Transverse colon (tissue), 4 donors: ENCODE results near the gene GPSM1. TPM values are rescaled to one million over a fixed set of nuclear protein-coding genes. Genes with fewer than 3 reads are reported as not detected.

Source experiments
- DNase-seq: peaks from one replicate; pipeline ENCODE4 v3.0.0-alpha.2; 2019
- H3K27ac ChIP-seq, 4 donors: fragments of 200-600 bp; sonication (generic); 2 replicates each; pipeline ENCODE4 v1.5.1; 2016 to 2018; ENCODE audit warnings: inconsistent platforms in 4 of 4
- H3K27me3 ChIP-seq: fragments of 200-600 bp; sonication (generic); 2 replicates; pipeline ENCODE4 v1.5.1; 2017; ENCODE audit warnings: inconsistent platforms
- H3K36me3 ChIP-seq, 4 donors: fragments of 200-600 bp; sonication (generic); 2 replicates each; pipeline ENCODE4 v1.5.1; 2017 to 2019; ENCODE audit warnings: inconsistent platforms in 4 of 4
- H3K4me1 ChIP-seq, 4 donors: fragments of 200-600 bp; sonication (generic); 2 replicates each; pipeline ENCODE4 v1.5.1; 2017 to 2020; ENCODE audit warnings: inconsistent platforms in 4 of 4
- H3K4me3 ChIP-seq, 4 donors: fragments of 200-600 bp; sonication (generic); 1 replicate in 1 of 4; 2 replicates in 3 of 4; pipeline versions ENCODE4 v1.5.1 to v1.6.1; 2017 to 2019; ENCODE audit warnings: inconsistent platforms in 4 of 4
- H3K9me3 ChIP-seq, 2 donors: fragments of 200-600 bp; sonication (generic); 2 replicates each; pipeline ENCODE4 v1.5.1; 2017 to 2019; ENCODE audit warnings: inconsistent platforms in 2 of 2
- EP300 ChIP-seq: sonication (generic); formaldehyde crosslinking; IDR thresholded peaks from one replicate; pipeline ENCODE4 v1.6.1; 2017; ENCODE audit warnings: antibody characterized with exemption, low read depth
- POLR2A ChIP-seq: fragments of 450-650 bp; IDR thresholded peaks from one replicate; pipeline ENCODE4 v1.6.1; 2016; ENCODE audit warnings: antibody characterized with exemption, mild to moderate bottlenecking, moderate library complexity
- POLR2AphosphoS5 ChIP-seq, 3 donors: sonication (generic); formaldehyde crosslinking; IDR thresholded peaks; one replicate each; pipeline ENCODE4 v1.6.1; 2016; ENCODE audit warnings: antibody characterized with exemption in 3 of 3
- WGBS, 2 donors: methylation state at CpG; one replicate each; pipeline ENCODE4 v1.1.5; 2018; ENCODE audit warnings: low coverage in 1 of 2; 5-methylcytosine and 5-hydroxymethylcytosine counted together
- in situ Hi-C, 4 donors: fragments of 200-750 bp; cut with MboI; loops; one replicate each; pipeline versions ENCODE4 v1.15.0 to v1.15.1; 2017; ENCODE audit warnings: low sequenced_read_pairs in 3 of 4, low pct_ligation_motif_present in 1 of 4, low pct_unique_long_range_greater_than_20kb in 1 of 4
- intact Hi-C: fragments of 100-400 bp; cut with DNase I; formaldehyde crosslinking; loops from one replicate; pipeline ENCODE4 v1.15.1; 2023; ENCODE audit warnings: low total_unique reads
- total RNA-seq, 4 donors: library from RNA; depleted of rRNA; stranded (reverse); fragments of >200 nt; gene quantifications; one replicate each; pipeline ENCODE4 v1.1.0, GENCODE V29; 2016
- TF ChIP-seq, protein P1 (sequence below), 5 experiments: fragments of 200-600 bp in 3 of 5; fragments of 450-650 bp in 2 of 5; sonication (generic) in 3 of 5; IDR thresholded peaks; 1 replicate in 2 of 5; 2 replicates in 3 of 5; pipeline ENCODE4 v1.5.1; 2016 to 2017; ENCODE audit warnings: antibody characterized with exemption in 5 of 5, inconsistent platforms in 3 of 5, mild to moderate bottlenecking in 2 of 5, moderate library complexity in 1 of 5

The GPSM1 gene
- total RNA-seq, 4 donors from 2014 or later: 2.3 to 8.6 (median 7.0) TPM

DNA sequence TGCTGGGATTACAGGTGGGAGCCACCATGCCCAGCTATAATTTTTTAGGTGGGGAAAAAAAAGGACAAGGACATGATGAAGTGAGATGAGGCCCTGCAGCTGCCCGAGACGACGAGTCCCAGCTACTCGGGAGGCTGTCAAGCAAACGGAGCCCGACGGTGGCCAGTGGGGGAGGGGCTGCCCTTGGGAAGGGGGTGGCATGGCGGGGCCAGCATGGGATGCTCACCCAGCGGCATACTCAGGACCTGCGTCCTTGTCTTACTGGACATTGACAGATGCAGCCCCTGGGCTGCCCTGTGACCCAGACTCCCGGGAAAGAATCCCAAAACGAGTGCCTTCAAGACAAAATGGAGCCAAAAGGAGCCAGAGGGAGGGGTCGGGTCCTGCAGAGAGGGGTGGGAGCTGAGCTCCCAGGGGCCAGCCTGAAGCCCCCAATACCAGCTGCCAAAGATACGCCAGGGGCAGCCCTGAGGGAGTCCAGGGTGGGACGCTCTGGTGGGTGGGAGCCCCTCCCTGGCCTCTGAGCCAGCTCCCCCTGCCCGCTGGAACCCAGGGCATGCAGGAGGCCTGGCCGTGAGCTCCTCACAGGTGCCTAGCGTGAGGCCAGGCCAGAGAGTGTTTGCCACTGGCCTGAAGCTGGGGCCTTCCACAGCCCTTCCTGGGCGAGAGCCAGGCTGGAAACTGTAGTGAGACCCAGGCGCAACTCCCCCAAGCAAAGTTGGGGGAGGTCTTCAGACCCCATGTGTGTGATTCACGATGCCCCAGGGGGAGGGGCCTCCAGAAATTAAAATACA, 39.2 kb upstream of the GPSM1 start:
- Histone ChIP-seq H3K27me3 (peaks cover 37% of the 10 kb centered on the region), H3K4me3 (no peak overlapping the region), H3K4me1 (peaks cover 4 to 7% (median 5%) of the 10 kb centered on the region in 4 donors), H3K9me3 (no peaks in the 10 kb centered on the region), H3K36me3 (no peaks in the 10 kb centered on the region), H3K27ac (no peak overlapping the region)
- WGBS, 2 donors: 55% methylated on average over 18 of the region's 21 CpGs; no CpG with 5 or more reads in 1 of the 2 donors
- no peak for DNase-seq
- in situ Hi-C loops: loop anchor here in 2 of 4 donors (10.0 kb wide), 2 partner anchors 113 to 123 kb away; no protein-coding TSS in a partner anchor
- intact Hi-C loops: loop anchor here (10.0 kb wide), 1 partner anchor 123 kb away; no protein-coding TSS in a partner anchor
- TF ChIP-seq, protein P1, sequence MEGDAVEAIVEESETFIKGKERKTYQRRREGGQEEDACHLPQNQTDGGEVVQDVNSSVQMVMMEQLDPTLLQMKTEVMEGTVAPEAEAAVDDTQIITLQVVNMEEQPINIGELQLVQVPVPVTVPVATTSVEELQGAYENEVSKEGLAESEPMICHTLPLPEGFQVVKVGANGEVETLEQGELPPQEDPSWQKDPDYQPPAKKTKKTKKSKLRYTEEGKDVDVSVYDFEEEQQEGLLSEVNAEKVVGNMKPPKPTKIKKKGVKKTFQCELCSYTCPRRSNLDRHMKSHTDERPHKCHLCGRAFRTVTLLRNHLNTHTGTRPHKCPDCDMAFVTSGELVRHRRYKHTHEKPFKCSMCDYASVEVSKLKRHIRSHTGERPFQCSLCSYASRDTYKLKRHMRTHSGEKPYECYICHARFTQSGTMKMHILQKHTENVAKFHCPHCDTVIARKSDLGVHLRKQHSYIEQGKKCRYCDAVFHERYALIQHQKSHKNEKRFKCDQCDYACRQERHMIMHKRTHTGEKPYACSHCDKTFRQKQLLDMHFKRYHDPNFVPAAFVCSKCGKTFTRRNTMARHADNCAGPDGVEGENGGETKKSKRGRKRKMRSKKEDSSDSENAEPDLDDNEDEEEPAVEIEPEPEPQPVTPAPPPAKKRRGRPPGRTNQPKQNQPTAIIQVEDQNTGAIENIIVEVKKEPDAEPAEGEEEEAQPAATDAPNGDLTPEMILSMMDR (IDR thresholded peaks at IDR 0.05): no peak
- TF ChIP-seq EP300: no peak
- TF ChIP-seq POLR2AphosphoS5 (IDR thresholded peaks at IDR 0.05): no peak
- no peak for TF ChIP-seq POLR2A

DNA sequence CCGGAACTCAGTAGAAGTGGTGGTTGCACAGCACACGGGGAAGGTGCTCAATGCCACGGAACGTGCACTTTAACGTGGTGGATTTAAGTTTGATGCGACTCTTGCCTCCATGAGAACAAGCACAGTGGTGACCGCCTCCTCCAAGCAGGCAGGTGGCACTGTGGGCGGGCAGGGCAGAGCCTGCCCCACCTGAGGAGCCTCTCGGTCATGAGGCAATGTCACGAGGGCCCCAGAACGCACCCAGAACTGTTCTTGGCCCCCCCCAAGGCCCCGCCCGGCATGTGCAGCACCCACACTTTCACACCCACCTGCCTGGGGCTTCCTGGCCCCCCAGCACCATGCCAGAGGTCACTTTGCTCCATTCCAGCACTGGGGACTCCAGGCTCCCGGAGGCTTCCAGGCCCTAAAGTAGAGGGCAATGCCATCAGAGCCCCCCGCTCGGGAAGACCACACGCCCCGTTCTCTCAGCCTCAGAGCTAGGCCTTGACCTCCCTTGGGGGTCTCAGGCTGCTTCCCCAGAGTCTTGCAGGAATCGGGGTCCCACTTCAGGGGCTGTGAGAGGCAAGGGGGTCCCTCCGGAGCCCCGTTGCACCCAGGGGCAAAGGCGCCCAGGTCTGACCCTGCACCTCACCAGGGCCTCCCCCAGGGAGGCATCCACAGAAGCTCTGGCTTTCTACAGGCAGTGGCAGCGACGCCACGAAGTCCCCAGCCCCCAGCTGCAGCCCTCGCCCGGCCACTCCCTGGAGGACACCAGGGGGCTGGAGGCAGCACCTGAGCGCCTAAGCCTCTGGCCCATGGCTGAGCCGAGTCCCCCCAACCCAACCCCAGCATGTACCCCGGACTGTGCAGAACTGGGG, 37.5 kb upstream of the GPSM1 start:
- intact Hi-C loops: loop anchor here (10.0 kb wide), 1 partner anchor 125 kb away; no protein-coding TSS in a partner anchor
- no peaks in the 10 kb centered on the region for H3K36me3 ChIP-seq
- in situ Hi-C loops: loop anchor here in 2 of 4 donors (10.0 kb wide), 2 partner anchors 115 to 125 kb away; no protein-coding TSS in a partner anchor
- H3K4me1 ChIP-seq: peaks cover 0 to 3% (median 0%) of the 10 kb centered on the region in 4 donors
- DNase-seq: no peak
- peaks cover 35% of the 10 kb centered on the region for H3K27me3 ChIP-seq
- H3K4me3 ChIP-seq: no peak overlapping the region
- WGBS, 2 donors: 78 to 91% methylated on average over 5 to 26 of the region's 30 CpGs
- H3K27ac ChIP-seq: no peak overlapping the region
- no peaks in the 10 kb centered on the region for H3K9me3 ChIP-seq
- TF ChIP-seq EP300 (no peak), POLR2AphosphoS5 (IDR thresholded peaks at IDR 0.05) (no peak)
- TF ChIP-seq, protein P1 (IDR thresholded peaks at IDR 0.05): no peak

DNA sequence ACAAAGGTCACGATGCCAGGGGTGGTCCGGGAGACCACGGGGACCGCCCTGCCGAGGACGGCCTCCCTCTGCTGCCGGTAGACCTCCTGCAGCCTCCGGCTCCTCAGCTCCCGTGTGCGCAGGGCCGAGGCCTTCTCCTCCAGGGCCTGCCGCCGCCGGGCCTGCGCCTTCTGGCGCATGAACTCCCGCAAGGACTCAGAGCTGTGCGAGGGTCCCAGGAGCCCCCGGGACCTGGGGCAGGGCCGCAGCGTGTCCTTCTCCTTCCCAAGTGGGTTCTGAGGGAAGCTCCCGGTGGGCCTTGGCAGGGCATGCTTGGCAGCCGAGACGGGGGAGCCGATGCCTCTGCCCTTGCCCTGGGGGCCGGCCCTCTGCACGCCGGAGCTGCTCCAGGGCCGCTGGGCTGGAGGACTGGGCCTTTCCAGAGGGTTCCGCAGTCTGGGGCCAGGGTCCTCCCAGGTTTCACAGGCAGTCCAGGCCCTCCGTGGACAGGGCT, 36.8 kb upstream of the GPSM1 start:
- Histone ChIP-seq H3K27me3 (peaks cover 32% of the 10 kb centered on the region), H3K36me3 (no peaks in the 10 kb centered on the region), H3K9me3 (no peaks in the 10 kb centered on the region), H3K27ac (no peak overlapping the region), H3K4me3 (no peak overlapping the region), H3K4me1 (peaks cover 0 to 3% (median 0%) of the 10 kb centered on the region in 4 donors)
- in situ Hi-C loops (no loop called here), intact Hi-C loops (no loop called here)
- no peak for DNase-seq
- WGBS, 2 donors: 90% methylated on average over 17 of the region's 31 CpGs; no CpG with 5 or more reads in 1 of the 2 donors
- TF ChIP-seq, protein P1 (IDR thresholded peaks at IDR 0.05): no peak
- TF ChIP-seq POLR2AphosphoS5 (IDR thresholded peaks at IDR 0.05) (no peak), POLR2A (no peak), EP300 (no peak)
